ENCODE measurements around the gene SKOR2.

Gene SKOR2

DNA sequence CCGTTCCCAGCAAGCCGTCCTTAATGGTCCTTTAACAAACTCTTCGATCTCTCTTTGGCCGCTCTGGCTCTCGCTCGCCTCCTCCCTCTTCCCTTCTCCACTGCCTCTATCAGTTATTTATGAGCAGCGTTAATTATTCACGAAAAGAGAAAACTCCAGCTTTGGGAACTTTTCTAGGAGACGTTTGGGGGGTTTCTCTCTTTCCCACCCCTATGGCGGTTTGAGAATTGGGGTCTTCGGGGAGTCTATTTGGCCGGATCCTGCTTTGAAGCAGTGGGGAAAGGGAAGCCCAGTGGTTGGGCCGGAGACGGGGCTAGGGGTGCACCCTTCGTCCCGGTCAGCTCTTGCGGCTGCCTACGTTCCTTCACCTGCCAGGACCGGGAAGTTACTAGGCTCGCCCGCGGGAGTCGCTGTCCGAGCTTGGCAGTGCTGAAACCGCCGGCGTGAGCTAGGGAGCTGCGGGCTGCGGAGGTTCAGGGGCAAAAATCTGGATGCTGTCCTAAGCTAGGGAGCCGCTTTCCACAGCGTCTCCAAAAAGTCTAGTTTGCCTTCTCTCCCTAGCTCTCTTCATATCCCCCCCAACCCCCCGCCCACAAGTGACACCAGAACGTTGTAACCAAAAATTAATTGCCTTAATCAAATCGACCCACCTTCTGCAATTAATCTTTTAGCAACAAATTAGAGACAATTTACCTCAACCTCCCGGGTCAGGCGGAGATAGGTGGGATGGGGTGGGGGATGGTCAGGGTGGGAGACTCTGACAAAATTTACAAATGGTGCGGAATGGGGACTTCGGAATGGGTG lies 8.9 kb upstream of the SKOR2 start:
- no peak for DNase-seq (ENCODE audit: low read depth)

DNA sequence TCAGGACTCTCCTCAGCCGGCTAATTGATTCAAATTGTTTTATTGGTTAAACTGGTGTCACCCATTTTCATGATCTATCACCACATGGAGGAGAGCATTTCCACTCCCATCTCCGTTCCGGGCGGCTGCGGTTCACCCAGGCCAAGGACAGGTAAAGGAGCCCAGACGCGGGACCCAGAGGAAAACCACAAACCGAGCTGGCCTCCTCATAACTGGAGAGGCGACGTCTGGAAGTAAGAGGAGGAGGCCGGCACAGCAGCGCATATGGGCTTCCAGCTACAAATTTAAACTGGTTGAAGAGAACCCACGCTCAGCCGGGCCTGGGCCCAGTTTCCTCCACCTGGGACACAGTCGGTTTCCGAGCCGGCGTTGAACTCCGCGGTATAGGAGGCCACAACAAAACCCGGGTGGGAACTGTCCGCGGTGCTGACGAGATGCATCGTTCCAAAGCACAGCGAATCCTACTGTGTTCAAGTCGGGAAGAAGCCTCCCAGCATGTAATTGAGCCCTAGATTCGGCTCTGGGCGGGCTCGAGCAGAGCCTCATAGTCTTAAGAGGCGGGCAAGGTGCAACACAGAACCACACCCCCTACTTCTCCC lies 3.0 kb upstream of the SKOR2 start:
- DNase-seq (ENCODE audit: low read depth) = no peak

DNA sequence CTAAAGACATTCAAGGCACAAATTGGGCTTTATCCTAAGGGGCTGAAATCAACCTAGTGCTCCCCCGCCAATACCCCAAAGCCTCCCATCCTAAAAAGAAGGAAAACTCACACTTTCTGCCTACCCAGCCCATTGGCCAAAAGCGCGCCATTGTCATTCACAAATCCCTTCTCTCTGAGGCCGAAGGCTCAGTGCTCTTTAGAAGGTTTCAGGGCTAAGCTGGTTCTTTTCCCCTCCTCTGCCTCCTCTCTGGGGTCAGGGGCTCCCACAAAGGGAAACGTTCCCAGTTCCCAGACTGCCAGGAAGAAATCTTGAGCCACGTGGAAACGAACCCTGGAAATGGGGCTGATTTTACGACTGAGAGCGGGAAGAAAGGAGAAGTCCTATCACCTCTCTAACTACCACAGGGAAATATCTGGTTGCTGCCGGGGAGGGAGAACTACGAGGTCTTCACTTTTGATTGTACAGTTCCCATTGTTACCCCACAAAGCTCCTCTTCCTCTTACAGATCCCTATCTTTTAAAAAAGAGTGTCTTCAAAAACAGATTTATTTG lies 1.7 kb upstream of the SKOR2 start:
- DNase-seq (ENCODE audit: low read depth) = no peak

DNA sequence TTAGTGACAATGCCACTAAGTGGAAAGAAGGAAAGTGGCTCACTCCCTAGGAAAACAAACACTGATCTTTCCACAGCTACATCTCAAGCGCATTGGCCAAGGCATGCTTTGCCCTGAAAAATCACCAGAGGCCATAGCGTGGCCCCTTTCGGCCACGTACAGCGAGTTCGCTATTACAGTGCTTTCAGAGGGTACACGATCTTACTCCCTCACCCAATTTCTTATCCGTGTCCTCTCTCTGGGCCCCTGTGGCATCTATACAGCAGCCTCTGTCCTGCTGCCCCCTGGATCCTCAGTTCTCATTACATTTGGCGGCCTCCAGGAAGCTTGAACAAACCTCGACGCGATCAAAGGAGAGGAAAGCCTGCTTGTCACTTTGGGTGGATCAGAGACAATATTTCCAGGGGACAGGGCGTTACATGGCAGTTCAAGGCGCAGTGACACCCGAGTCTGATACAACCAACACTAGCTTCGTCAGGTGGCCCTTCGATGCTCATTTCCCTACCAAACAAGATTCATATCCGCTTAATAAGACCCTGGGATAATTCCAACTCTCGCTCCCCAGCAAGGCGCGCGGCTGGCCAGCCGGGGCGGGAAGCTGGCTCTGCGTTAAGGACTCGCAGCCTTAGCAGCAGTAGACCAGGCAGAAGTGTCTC lies 941 bp downstream of the SKOR2 start:
- DNase-seq (ENCODE audit: low read depth) = no peak

DNA sequence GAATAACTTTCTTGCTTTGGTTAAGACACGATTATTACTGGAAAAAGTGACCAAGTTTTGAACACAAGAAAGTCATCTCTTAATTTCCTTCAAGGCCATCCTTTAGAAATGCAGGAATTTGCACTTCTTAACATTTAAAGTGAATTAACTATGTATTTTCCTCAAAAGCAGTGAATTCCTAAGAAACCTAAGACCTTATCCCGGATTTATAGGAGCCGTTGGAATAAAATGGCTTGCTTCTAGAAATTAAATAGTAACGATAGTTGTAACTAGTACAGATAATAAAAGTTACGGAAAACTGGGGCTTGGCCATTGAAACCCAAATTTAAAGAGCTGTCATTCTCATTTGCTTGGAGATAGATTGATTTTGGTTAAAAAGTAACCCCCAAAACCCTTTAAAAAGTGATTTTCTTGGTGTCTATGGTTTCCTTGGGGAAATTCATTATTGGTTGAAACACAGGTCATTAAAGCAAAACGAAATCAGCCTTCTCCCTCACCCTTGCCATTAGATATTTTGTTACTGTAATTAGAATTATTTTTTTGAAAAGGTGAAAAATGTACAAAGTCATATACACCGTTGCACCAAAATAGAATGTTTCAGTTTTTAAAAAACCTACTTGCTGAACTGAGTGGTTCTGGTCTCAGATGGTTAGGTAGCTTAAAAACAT lies 2.0 kb downstream of the SKOR2 start:
- DNase-seq (ENCODE audit: low read depth) = no peak

DNA sequence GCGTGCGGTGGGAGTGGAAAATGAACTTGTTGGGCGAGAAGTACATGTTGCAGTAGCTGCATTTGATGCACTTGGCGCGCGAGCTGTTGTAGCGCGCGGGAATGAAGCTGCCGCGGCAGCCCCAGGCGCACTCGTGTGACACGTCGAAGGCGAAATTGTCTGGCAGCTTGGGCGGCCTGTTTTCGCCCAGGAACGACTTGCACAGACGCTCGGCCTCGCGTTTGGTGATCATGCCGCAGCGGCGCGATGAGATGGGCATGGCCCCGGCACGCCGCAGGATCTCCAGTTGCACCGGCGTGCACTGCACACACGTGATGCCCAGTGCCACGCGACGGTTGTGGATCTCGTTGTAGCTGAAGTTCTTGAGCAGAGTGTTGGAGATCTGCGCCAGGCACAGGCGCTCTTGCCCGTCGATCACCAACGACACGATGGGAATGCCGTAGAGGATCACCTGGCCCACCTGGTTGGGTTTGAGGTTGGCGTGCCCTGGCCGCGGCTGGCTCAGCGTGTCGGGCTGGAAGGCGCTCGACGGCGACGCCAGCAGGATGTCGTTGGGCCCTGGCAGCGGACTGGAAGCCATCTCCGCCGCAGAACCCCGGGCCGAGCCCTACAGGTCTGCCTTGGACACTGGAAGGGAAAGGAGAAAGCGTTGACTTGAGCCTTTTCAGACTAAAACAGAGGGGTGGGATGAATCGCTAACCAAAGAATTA lies 2.7 kb downstream of the SKOR2 start:
- no peak for DNase-seq (ENCODE audit: low read depth)

DNA sequence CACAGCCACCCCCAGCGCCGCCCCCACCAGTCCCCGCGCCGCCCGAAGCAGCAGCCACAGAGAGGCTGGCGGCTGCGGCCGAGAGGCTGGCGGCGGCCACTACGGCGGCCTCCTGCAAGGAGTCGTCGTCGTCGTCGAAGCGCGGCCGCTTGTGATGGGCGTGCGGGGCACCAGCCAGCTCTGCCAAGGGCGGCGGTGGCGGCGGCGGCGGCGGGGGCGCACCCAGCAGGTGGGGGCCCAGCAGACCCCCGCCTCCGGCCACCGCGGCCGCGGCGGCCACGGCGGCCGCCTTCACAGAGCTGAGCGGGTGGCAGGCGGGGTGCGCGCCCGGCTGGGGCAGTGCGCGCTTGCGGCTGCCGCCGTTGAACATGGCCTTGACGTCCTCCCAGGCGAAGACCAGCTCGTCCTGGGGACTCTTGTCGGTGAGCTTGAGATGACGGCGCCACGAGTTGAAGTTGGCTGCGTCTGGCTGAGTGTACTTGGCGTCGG lies 3.3 kb downstream of the SKOR2 start:
- no peak for DNase-seq (ENCODE audit: low read depth)

DNA sequence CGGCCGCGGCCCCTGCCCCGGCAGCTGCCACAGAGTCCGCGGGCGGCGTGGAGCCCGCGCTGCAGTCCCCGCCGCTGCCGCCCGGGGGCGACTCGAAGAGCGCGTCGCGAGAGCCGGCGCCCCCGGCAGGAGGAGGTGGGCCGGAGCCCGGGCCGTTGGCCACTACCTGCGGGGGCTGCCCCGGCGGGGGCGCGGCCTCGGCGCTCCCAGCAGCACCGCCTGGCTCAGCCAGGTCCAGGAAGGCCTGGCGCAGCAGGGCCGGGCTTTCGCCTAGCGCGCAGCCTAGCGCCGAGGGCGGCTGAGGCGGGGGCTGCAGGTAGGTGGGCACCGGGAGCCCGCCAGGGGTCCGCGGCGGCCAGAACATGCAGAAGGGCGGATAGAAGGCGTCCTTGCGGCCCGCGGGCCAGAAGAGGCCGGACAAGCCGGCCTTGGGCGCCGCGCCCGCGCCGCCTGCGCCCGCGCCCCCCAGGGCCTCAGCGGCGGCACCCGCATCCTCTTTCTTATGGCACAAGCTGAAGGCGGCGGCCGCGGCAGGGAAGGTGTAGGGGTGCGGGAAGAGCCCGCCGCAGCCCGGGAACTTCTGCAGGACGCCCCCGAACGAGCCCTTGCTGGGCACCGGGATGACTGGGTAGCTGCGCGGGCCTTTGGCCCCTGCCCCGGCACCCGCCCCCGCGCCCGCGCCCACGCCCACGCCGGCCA lies 3.9 kb downstream of the SKOR2 start:
- no peak for DNase-seq (ENCODE audit: low read depth)

DNA sequence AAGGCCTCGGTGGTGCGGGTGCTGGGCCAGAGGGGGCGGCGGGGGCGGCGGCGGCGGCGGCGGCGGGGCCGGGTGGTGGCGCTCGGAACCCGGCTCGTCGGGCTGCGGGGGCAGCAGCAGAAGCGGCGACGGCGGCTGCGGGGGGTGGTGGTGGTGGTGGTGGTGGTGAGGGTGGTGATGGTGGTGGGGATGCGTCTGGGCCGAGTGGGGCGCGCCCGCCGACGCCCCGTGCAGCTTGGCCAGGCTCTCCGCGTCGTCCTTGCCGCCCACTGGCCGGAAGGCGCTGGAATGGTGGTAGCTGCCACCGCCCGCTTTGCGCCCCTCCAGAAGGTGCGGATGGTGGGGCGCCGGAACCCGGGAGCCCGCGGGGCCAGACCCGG lies 4.4 kb downstream of the SKOR2 start:
- DNase-seq (ENCODE audit: low read depth) = no peak

DNA sequence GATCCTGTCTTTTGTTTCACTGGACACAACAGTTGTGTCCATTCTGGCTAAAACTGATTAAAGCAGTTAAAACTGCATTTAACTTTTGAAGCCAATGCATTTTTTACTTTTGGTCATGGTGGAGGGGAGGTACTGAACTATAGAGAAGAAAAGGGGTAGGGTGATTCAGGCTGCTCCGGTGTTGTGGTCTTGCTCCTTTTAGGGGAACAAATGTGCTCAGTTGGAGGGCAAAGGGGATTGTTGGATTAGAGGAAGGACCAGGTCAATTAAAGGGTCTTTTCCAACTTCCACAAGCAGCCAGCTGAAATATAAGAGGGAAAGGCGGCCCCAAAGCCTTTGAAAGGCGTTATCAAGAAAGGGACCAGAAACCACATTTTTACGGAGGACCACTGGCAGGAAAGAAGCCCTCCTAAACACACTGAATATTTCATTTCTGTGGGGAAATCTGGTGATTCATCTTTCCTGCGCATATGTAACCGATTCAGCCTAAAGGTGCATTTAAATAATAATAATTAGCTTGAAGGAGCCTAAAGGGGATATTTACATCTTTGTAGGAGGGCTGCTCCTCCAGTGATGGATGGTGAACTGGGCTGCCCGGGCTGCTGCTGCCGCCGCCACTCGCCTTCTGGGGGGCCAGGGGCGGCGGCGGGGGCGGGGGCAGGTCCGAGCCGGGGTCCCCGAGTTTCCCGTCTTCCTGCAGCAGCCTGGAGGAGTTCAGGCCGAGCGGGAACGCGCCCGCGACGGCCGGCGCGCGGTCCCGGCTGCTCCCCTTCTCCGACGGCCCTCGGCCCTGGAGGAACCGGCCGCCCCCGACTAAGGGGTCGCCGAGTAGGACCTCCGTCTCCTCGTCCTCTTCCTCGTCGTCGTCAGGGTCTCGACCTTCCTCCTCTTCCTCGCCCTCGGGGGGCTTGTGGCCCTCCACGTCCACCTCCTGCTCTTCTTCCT lies 5.2 kb downstream of the SKOR2 start:
- no peak for DNase-seq (ENCODE audit: low read depth)

DNA sequence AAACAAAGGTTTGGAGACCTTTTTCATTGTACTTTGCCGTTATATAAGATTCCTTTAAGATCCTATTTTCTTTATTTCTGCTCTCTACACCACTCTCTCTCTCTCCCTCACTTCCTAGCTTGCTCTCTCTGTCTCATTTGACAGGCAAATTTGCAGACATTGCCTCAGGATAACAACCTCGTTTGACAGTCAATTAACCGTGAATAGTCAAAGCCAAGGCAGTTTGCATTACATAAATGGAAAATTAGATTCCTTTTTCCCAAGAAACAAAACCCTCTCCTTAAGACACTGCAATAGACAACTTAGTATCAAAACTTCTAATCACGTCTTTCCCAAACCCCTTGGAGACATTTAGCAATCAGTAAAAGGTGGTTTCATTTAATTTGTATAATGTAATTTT lies 7.4 kb downstream of the SKOR2 start:
- DNase-seq (ENCODE audit: low read depth) = no peak

DNA sequence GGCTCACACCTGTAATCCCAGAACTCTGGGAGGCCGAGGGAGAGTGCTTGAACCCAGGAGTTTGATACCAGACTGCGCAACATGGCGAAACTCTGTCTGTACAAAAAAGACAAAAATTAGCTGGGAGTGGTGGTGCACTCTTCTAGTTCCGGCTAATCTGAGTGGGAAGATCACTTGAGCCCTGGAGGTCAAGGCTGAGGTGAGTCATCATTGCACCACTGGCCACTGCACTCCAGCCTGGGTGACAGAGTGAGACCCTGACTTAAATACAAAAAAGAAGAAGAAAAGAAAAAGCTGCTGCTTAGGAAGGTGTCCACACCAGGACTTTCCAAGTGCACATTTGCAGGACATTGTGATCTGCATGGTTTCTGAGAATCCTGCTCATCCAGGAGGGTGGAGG lies 16.4 kb downstream of the SKOR2 start:
- DNase-seq (ENCODE audit: low read depth) = no peak

DNA sequence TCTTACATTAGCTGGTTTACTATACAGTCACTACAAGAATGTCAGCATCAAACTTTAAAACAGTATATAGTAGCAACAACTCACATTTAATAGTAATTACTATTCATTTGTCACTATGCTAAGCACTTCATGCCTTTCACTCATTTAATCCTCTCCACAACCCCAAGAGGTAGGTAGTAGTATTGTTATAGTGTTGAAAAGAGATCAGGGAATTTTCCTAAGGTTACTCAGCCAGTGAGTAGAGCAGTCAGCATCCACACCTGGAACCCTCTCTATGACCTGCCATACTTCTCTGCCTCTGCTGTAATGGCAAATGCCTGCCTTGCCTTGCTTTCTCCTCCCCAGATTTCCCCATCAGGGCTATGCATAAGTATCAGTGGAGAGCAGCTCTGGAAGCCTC lies 24.8 kb downstream of the SKOR2 start:
- DNase-seq (ENCODE audit: low read depth) = no peak

DNA sequence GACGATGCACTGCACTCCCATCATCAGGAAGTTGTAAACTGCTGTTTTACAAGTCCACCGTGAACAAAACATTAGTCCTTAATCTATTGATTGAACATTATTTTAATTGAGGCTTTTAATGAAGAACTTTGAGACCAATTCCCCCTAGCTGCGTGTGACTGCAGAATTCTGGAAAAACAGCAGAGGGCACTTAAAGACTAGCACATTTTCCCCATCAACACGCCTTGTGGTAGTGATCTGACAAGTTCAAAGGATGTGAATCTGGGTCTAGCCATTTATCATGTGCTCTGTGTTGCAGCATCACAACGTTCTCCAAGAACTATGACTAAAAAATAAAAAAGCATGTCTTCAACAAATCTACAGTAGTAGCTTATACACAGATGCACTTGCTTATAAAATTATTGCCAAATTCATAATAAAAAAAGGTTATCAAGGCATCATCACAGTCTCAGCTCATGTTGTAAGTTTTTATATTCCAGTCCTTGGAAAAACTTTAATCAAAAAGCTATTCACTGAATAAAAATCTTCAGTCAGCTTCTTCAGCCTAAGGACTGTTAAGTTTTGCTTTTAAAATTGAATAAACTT lies 35.8 kb downstream of the SKOR2 start:
- no peak for DNase-seq (ENCODE audit: low read depth)

DNA sequence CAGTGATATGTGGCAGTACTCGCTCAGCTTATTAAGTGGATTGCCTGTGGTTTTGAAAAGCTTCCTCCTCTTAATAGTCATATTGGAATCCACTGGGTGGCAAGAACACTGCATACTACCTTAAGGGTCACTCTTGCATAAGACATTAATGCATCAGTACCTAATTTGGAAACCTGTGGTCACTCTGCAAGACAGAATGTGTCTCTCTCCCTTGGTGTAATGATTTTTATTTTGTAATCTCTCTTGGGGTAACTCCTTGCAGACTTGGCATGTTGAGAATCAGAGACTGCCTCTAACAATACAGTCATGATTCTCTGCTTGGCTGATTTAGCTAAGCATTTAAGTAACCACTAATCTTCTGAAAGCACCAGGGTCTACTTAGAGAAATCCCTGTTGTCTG lies 42.3 kb downstream of the SKOR2 start:
- no peak for DNase-seq (ENCODE audit: low read depth)

DNA sequence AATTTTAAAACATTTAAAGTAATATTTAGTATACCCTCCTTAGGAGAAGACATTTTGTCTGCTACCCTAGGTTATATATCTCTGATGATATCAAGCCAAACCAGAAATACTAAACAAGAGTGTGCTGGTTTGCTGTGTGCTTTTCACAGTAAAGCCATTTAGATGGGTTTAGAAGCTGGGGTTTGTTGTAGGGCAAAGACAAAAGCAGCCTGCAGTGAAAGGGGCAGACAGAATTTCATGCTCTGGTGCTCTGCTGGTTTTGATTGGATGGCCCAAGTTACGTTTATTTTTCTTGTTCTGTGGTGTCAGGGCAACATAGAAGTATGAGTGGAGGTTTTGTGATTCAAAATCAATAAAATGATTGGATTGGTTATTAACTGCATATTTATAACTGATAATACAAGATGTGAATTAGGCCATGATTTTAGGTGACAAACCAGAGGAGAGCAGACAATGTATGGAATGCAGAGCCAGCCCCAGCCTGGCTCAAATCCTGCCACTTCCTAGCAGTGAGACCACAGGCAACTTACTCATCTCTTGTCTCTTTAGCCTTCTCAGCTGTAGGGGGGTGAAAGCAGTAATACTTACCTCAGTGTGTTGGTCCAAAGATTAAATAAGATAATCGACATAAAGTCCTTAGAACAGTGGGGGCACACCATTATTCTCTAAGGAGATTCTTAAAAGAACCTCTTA lies 44.4 kb downstream of the SKOR2 start:
- no peak for DNase-seq (ENCODE audit: low read depth)

DNA sequence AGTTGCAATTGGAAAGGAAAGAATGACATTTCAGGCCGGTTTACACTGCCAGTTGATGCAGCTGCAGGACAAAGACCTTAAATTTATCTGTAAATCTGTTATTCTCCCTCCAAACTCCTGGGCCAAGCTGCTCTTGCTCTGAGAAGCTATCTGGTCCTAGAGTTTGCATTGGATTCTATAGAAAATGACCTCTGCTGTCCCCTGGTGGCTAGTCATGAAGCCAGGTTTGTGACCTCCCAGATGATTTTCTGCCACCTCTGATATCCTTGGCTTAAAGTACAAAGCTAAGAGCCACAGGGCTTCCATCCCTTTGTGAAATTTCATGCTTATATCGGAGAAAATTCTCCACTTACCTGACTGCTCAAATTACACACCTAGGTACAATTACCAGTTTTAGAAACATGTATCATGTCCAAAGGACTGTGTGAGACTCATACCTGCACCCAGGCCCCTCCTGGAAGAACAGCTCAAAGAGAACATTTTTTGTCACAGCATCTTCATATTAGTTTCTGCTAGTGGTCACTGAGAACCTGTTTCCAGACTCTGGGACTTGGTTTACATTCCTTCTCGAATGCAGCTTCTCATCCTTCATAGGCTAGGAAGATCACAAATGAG lies 46.4 kb downstream of the SKOR2 start:
- no peak for DNase-seq (ENCODE audit: low read depth)

DNA sequence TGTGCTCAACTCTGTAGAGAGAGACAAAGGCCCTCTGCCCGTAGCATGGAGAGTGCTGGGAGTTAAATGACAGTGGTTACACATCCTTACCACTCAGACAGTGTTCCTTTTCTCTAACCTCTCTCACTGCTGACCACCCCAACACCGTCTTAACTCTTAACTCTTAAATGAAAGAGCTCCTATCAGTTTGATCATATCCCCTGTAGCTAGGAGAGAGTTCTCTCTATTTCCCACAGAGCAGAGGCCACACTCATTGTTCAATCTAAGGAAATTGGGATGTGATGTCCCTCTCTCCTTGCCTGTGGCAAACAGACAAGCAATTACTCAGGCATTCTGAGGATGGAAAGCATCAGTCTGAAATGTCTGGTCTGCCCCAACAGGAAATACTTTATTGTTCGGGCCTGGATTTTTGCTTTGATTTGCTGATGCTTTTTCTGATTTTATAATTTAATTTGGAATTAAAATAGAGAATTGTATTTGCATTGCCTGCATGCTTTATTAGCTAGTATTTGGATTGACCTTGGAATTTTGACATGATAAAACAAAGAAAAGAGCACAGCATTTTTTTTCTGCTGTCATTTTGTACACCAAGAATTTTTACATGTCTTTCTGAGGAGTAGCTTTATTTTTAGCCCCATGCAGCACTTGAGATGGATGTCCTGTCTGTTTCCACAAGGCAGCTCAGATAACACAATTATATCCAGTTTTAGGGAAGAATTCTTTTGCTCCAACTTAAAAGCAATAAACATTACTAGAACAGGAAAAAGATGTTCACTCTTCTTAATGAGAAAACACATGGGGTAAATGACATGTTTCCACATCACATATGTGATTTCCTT lies 47.6 kb downstream of the SKOR2 start:
- no peak for DNase-seq (ENCODE audit: low read depth)
